ENCODE measurements around the gene GRIK5. TPM values are rescaled to one million over a fixed set of nuclear protein-coding genes. Genes with fewer than 3 reads are reported as not detected.

GRIK5 gene
- polyA plus RNA-seq, 1 donor (not counting 4 experiments of a cell fraction or from before 2014, with no cell fraction given), result 0.17 TPM

- Histone ChIP-seq H3K4me2 (ENCODE audit: control insufficient read depth, extremely low read depth, insufficient read depth, low read depth, low read length) (no peak overlapping the region), H3K4me1 (ENCODE audit: control insufficient read depth, extremely low read depth, insufficient read depth, low read length) (peaks cover 3% of the 10 kb centered on the region), H3K4me3 (ENCODE audit: control insufficient read depth in 2 of 3, extremely low read depth in 1 of 3, insufficient read depth in 2 of 3, low read depth in 1 of 3, low read length in 3 of 3) (no peak overlapping the region), H3K27ac (ENCODE audit: control insufficient read depth, insufficient read depth, low read length) (no peak overlapping the region), H3K36me3 (ENCODE audit: control insufficient read depth in 2 of 2, extremely low read depth in 1 of 2, insufficient read depth in 2 of 2, low read length in 2 of 2) (peaks cover 5 to 10% of the 10 kb centered on the region in 2 experiments), H2AFZ (ENCODE audit: control insufficient read depth, low read length) (no peak overlapping the region), H3K9me3 (ENCODE audit: control insufficient read depth, low read depth, low read length) (no peaks in the 10 kb centered on the region), H3K27me3 (ENCODE audit: control insufficient read depth, extremely low read depth, insufficient read depth, low read length) (no peaks in the 10 kb centered on the region), H3K9ac (ENCODE audit: control insufficient read depth, extremely low read depth, insufficient read depth, low read length) (no peak overlapping the region), H4K20me1 (ENCODE audit: control insufficient read depth, extremely low read depth, insufficient read depth, low read length) (peaks cover 4% of the 10 kb centered on the region), H3K79me2 (ENCODE audit: control insufficient read depth, insufficient read depth, low read length) (peaks cover 8% of the 10 kb centered on the region), H3K9me1 (ENCODE audit: control insufficient read depth, extremely low read depth, insufficient read depth, low read length) (no peaks in the 10 kb centered on the region)
- DNase-seq (ENCODE audit: low read depth, low spot score) (no peak), FAIRE-seq (no peak)
- TF ChIP-seq EZH2 (IDR thresholded peaks at IDR 0.05; ENCODE audit: low read length) (no peak), CTCF (optimal IDR thresholded peaks at IDR 0.05 in 1 of 3, IDR thresholded peaks at IDR 0.05 in 1 of 3, conservative IDR thresholded peaks at IDR 0.05 in 1 of 3; ENCODE audit: extremely low read depth in 1 of 3, insufficient read depth in 2 of 3, low read length in 3 of 3) (no peak)
- dilution Hi-C loops (cut with MboI; ENCODE audit: extremely low pct_ligation_motif_present, low sequenced_read_pairs), result no loop called here
Observed at GRCh38 chr19:42086188-42086736, 16.3 kb upstream of the GRIK5 start.

- DNase-seq (ENCODE audit: low read depth, low spot score), result no peak
- H3K4me3 ChIP-seq (ENCODE audit: control insufficient read depth in 2 of 3, extremely low read depth in 1 of 3, insufficient read depth in 2 of 3, low read depth in 1 of 3, low read length in 3 of 3), result no peak overlapping the region
- peaks cover 12% of the 10 kb centered on the region for H3K4me1 ChIP-seq (ENCODE audit: control insufficient read depth, extremely low read depth, insufficient read depth, low read length)
- H4K20me1 ChIP-seq (ENCODE audit: control insufficient read depth, extremely low read depth, insufficient read depth, low read length), result peaks cover 20% of the 10 kb centered on the region
- H3K27me3 ChIP-seq (ENCODE audit: control insufficient read depth, extremely low read depth, insufficient read depth, low read length), result no peaks in the 10 kb centered on the region
- peaks cover 7% of the 10 kb centered on the region for H3K9me1 ChIP-seq (ENCODE audit: control insufficient read depth, extremely low read depth, insufficient read depth, low read length)
- no peak overlapping the region for H2AFZ ChIP-seq (ENCODE audit: control insufficient read depth, low read length)
- TF ChIP-seq CTCF (optimal IDR thresholded peaks at IDR 0.05 in 1 of 3, IDR thresholded peaks at IDR 0.05 in 1 of 3, conservative IDR thresholded peaks at IDR 0.05 in 1 of 3; ENCODE audit: extremely low read depth in 1 of 3, insufficient read depth in 2 of 3, low read length in 3 of 3) (no peak), EZH2 (IDR thresholded peaks at IDR 0.05; ENCODE audit: low read length) (no peak)
- no peak overlapping the region for H3K9ac ChIP-seq (ENCODE audit: control insufficient read depth, extremely low read depth, insufficient read depth, low read length)
- H3K79me2 ChIP-seq (ENCODE audit: control insufficient read depth, insufficient read depth, low read length), result peaks cover 35% of the 10 kb centered on the region
- no peak for FAIRE-seq
- H3K27ac ChIP-seq (ENCODE audit: control insufficient read depth, insufficient read depth, low read length), result no peak overlapping the region
- dilution Hi-C loops (cut with MboI; ENCODE audit: extremely low pct_ligation_motif_present, low sequenced_read_pairs), result no loop called here
- peaks cover 26 to 28% of the 10 kb centered on the region in 2 experiments for H3K36me3 ChIP-seq (ENCODE audit: control insufficient read depth in 2 of 2, extremely low read depth in 1 of 2, insufficient read depth in 2 of 2, low read length in 2 of 2)
- no peaks in the 10 kb centered on the region for H3K9me3 ChIP-seq (ENCODE audit: control insufficient read depth, low read depth, low read length)
- no peak overlapping the region for H3K4me2 ChIP-seq (ENCODE audit: control insufficient read depth, extremely low read depth, insufficient read depth, low read depth, low read length)
Observed at GRCh38 chr19:42083537-42083936, 13.5 kb upstream of the GRIK5 start.
